Endometrium (tissue), 2 donors: ENCODE data around the gene UBAC2.

ENCODE experiments used
- FAIRE-seq: peaks from 2 replicates; lab custom pipeline; 2012; peaks lifted over from hg19 to GRCh38; lab: Jason Lieb, UNC
- donor health status: control.
- donor health status: control.

Gene UBAC2

GRCh38 chr13:99416411-99417121, 215.9 kb downstream of the UBAC2 start:
- FAIRE-seq: no peak

- no peak for FAIRE-seq
Observed at GRCh38 chr13:99417201-99418102, 216.8 kb downstream of the UBAC2 start.

DNA sequence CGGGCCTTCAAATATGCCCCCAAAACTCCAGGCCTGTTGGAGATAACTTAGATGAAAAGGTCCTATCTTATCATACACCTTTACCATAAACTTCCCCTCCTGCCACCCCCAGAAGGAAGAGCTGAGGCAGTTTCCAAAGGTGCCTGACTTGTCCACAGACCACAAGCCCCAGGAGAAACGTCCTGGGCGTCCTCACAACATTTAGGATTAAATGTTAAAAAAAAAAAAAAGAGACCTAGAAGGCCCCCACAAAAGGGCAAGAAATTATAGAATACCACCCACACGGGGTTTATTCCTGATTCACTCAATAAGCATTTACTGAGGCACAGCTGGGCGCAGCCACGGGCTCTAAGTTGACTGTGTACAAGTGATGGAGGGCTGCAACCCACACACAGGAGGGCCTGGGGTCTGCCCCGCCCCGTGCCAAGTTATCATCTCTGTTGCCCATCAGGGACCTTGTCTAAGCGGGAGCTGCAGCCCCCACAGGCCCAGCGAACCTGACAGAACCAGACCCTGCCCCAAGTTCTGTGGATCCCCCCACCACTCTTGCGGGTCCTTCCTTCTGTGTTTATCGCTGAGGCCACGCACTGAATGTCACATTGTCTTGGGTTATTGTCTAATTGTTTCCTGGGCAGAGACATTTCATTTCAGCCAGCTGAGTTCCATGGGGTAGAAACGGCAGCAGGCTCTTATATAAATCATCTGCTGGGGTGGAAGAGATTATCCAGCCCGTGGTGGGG, 217.6 kb downstream of the UBAC2 start:
- FAIRE-seq: no peak

- FAIRE-seq: no peak
Observed at GRCh38 chr13:99418843-99419140, 218.1 kb downstream of the UBAC2 start.

- FAIRE-seq: no peak
Observed at GRCh38 chr13:99419591-99420243, 219.1 kb downstream of the UBAC2 start.

DNA sequence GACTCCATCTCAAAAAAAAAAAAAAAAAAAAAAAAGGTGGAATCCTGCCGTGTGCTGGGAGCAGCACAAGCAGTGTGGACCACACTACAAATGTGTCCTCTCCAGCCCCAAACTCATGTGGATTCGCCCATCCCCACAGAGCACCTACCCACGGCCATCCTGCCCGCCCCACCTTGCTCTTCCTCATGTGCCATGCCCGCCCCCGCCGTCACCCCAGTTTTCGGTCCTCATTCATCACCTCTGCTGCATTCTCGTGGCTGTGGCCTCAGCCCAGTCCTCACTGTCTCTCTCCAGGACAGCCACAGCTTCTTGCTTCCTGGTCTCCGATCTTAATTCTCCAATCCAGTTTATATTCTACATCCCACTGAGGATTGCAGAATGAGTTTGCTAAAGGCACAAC, 220.6 kb downstream of the UBAC2 start:
- FAIRE-seq: no peak

- no peak for FAIRE-seq
Observed at GRCh38 chr13:99421758-99422585, 221.3 kb downstream of the UBAC2 start.

GRCh38 chr13:99422586-99423220, 222.0 kb downstream of the UBAC2 start:
- no peak for FAIRE-seq

DNA sequence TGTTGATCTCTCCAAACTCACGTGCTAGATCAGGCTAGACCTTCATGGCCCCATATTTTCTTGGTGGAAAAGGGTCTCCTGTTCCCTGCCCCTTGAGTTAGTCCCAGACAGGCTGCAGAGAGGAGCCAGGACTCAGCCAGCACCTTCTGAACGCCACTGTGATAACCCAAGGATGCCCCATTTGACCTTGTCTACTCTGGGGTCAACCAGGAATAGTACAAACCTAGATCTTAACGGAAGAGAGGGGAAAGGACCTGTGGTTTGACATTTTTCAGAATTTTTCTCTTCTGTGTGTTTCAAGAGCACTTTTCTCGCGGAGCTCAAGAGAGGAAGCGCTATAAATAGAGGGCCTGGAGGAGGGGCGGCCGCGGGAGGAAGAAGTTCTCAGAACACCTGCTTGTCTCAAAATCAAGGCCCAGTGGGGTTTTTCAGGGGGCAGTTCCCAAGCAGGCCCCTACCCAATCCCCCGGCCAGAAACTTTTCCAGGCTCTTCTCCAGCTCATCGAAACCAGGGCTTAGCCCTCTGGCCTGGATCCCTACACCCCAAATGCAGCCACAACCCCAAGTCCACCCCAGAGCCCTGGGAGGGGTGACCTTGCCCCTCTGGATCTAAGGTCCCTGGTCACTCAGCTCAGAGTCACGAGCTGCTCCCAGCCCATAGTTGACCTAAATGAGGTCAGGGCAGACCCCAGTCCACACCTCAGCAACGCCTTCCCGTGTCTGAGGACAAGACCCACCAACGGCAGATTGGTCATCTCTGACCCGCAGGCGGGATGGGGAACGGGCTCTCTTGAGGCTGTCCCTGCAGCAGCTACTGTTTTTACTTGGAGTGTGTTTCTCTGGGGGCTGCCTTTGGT, 225.1 kb downstream of the UBAC2 start:
- FAIRE-seq: no peak

- FAIRE-seq: no peak
Observed at GRCh38 chr13:99426426-99426825, 225.8 kb downstream of the UBAC2 start.

DNA sequence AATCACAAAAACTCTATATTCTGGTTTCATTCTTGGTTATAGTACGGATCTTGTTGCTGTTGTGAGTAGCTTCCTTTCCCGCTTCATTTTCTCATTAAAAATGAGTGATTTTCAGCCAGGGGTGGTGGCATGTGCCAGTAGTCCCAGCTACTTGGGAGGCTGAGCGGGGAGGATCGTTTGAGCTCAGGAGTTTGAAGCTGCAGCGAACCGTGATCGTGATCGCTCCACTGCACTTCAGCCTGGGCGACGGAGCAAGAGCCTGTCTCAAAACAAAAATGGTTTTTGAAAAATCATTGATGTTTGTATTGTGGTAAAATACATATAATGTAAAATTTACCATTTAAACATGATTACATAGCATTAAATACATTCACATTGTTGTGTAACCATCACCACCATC, 229.0 kb downstream of the UBAC2 start:
- no peak for FAIRE-seq

DNA sequence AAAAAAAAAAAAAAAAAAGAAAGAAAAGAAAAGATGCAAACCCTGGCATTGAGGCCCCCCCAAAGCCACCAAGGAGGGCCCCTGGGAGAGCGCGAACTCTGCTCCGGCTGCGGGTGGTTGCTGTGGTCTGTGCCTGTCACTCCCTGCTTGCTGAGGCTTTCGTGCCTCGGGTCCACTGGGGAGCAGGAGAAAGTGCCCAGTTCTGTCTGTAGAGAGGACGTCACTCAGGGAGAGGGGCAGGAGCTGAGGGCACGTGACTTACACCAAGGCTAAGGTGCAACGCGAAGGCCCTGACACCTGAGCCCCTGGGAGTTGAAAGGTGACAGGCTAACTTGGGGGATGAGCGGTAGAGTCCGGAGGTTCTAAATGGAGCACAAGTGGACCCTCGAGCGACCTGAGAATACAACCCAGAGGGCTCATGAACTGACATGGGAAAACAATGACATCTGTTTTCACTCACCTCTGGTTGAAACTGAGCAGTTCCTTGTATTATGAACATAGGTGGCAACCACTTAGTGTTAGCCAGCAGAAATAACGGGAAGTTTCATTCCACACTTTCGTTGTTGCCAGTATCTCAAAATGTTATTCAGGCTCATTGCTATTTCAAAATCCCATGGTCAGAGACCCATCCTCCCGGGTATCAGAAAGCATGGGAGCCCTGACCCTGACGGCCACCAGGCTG, 231.4 kb downstream of the UBAC2 start:
- no peak for FAIRE-seq

GRCh38 chr13:99432609-99433542, 232.2 kb downstream of the UBAC2 start:
- no peak for FAIRE-seq

DNA sequence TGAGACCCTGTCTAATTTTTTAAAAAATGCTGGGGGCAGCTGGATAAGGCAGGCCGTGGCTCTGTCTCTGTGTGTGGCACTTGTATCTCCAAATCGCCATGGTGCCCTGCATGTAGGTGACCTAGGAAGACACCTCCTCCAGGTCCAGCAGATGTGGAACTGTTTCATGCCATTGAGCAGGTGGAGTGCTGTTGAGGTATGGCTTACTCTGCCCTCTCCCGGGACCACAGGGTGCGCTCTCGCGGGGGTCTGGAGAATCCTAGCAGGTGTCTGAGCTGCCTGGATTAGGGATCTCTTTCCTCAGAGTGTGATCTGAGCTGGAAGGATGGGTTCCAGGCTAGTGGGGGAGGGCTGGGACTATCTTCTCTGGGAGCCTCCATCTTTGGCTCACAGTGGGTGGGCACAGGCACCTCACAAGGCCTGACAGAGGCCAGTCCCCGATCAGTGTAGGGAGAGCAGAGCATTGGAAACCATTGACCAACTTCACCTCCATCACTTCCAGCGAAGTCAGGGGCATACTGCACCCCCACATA, 233.0 kb downstream of the UBAC2 start:
- FAIRE-seq: no peak

- FAIRE-seq: no peak
Observed at GRCh38 chr13:99434258-99434788, 233.7 kb downstream of the UBAC2 start.

DNA sequence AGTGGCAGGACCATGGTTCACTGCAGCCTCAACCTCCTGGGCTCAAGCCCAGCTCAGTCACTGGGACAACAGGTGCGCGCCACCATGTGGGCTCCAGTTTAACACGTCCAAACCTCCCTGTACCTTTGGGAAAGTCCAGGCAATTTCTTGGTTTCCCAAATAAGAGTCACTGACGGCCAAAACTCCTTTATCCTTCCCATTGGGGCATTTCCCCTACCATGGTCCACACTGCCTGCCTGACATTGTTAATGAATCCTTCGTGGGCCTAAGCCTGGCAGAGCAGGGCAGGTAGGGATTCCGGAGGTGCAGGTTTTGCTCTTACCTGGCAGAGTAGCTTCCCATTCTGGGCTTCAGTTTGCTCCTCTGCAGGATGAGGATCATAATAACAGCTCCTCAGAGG, 234.5 kb downstream of the UBAC2 start:
- no peak for FAIRE-seq

- FAIRE-seq: no peak
Observed at GRCh38 chr13:99435998-99436397, 235.3 kb downstream of the UBAC2 start.
